H1 (cell line): ENCODE measurements around the gene SHISA6.

Experiments used
- CTCF ChIP-seq, 3 experiments: IDR thresholded peaks; 1 replicate in 2 of 3; 2 replicates in 1 of 3; pipeline versions ENCODE4 v1.5.1 to v1.6.1; 2011; ENCODE audit warnings: low read length in 3 of 3, mild to moderate bottlenecking in 3 of 3, inconsistent platforms in 2 of 3, low read depth in 1 of 3, moderate library complexity in 1 of 3; ENCODE audit not compliant: insufficient read depth in 1 of 3; ENCODE audit errors: control extremely low read depth in 1 of 3
- RAD21 ChIP-seq, 2 experiments: IDR thresholded peaks in 1 of 2; conservative IDR thresholded peaks in 1 of 2; 2 replicates each; pipeline ENCODE4 v1.6.1; 2011; ENCODE audit warnings: low read depth in 2 of 2, low read length in 2 of 2, improper control_type of control experiment in 1 of 2, inconsistent platforms in 1 of 2, mild to moderate bottlenecking in 1 of 2, moderate library complexity in 1 of 2
- SIN3A ChIP-seq, 2 experiments: IDR thresholded peaks in 1 of 2; conservative IDR thresholded peaks in 1 of 2; 2 replicates each; pipeline ENCODE4 v1.6.1; 2011 to 2012; ENCODE audit warnings: low read length in 2 of 2, improper control_type of control experiment in 1 of 2, low read depth in 1 of 2, mild to moderate bottlenecking in 1 of 2
- SP4 ChIP-seq: IDR thresholded peaks from 2 replicates; pipeline ENCODE4 v1.6.1; 2012; ENCODE audit warnings: low read length, inconsistent platforms
- SRF ChIP-seq: IDR thresholded peaks from 2 replicates; pipeline ENCODE4 v1.6.1; 2011; ENCODE audit warnings: mild to moderate bottlenecking, low read depth, low read length, moderate library complexity
- TEAD4 ChIP-seq: IDR thresholded peaks from 2 replicates; pipeline ENCODE4 v1.6.1; 2012; ENCODE audit warnings: low read depth, low read length, inconsistent platforms, mixed read lengths

- TF ChIP-seq SP4 (no peak), CTCF (IDR thresholded peaks at IDR 0.05; ENCODE audit: control extremely low read depth in 1 of 3, insufficient read depth in 1 of 3, low read depth in 1 of 3, low read length in 3 of 3) (no peak), TEAD4 (no peak), SRF (no peak), RAD21 (IDR thresholded peaks at IDR 0.05 in 1 of 2, conservative IDR thresholded peaks at IDR 0.05 in 1 of 2; ENCODE audit: low read depth in 2 of 2, low read length in 2 of 2) (no peak), SIN3A (conservative IDR thresholded peaks at IDR 0.05 in 1 of 2, IDR thresholded peaks at IDR 0.05 in 1 of 2; ENCODE audit: low read depth in 1 of 2, low read length in 2 of 2) (no peak)
These were observed 11.1 kb downstream of the SHISA6 start for GRCh38 chr17:11252146-11252545.
